NT2/D1 (cell line): Measurements from ENCODE around the gene TSPAN14.

Experiments used
- SUZ12 ChIP-seq: IDR thresholded peaks from 2 replicates; pipeline ENCODE4 v1.6.1; 2011; ENCODE audit not compliant: insufficient read length, insufficient read depth; ENCODE audit errors: extremely low read depth
- ZNF274 ChIP-seq: IDR thresholded peaks from 2 replicates; pipeline ENCODE4 v1.6.1; 2011; ENCODE audit warnings: mild to moderate bottlenecking, low read depth, low read length

DNA sequence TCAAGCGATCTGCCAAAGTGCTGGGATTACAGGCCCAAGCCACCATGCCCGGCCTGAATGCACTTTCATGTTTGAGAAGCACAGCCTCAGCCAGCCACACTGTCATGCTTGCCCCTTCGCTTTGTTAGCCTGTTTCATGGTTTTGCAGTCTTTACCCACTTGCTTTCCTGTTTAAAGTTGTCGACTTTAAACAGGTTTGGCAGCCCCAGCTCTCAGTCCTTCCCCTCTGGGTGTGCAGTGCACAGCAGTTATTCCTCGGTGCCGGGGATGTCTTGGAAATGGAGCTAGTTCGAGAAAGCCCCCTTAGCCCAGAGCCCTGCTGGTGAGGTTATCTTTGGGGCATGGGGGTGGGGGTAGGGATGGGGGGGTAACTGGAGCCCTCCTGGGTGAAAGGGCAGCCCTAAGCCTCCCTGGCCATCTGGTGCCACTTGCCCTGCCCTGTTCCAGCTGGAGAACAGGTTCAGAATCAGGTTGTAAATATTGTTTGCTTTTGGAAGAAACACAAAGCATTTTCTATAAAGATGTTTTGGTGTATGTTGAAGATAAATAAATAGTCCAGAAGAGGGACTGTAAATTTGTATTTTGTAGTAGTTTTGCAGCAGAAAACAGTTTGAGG is 14.8 kb downstream of the TSPAN14 start:
- TF ChIP-seq SUZ12 (no peak), ZNF274 (no peak)
